Mesodermal cell (in vitro differentiated cells): ENCODE results near the gene CARS1.

ENCODE experiments used
- H3K27ac ChIP-seq: 2 replicates; pipeline ENCODE4 v1.7.0; 2013; ENCODE audit warnings: mild to moderate bottlenecking, low read depth, low read length, moderate library complexity; ENCODE audit not compliant: severe bottlenecking
- H3K36me3 ChIP-seq: 2 replicates; pipeline ENCODE4 v1.7.1; 2013; ENCODE audit warnings: mild to moderate bottlenecking, low read length, moderate library complexity; ENCODE audit not compliant: control insufficient read depth, insufficient read depth
- H3K4me1 ChIP-seq: one replicate; pipeline ENCODE4 v1.7.1; 2013; ENCODE audit warnings: mild to moderate bottlenecking, low read length; ENCODE audit not compliant: insufficient read depth, control insufficient read depth, poor library complexity, severe bottlenecking
- H3K4me3 ChIP-seq: 2 replicates; pipeline ENCODE4 v1.7.0; 2013; ENCODE audit warnings: low read length, control low read depth, mild to moderate bottlenecking; ENCODE audit not compliant: insufficient read depth, poor library complexity, severe bottlenecking; ENCODE audit errors: extremely low read depth
- H3K9me3 ChIP-seq: 2 replicates; pipeline ENCODE4 v1.7.1; 2013; ENCODE audit warnings: mild to moderate bottlenecking, low read length, moderate library complexity; ENCODE audit not compliant: control insufficient read depth
- WGBS, 2 experiments: methylation state at CpG; one replicate each; pipeline ENCODE4 v1.1.5; 2013; ENCODE audit warnings: missing lambda C conversion rate in 2 of 2; ENCODE audit not compliant: insufficient coverage in 2 of 2; 5-methylcytosine and 5-hydroxymethylcytosine counted together

Gene CARS1

GRCh38 chr11:2987881-2988861, 69.1 kb downstream of the CARS1 start:
- Histone ChIP-seq H3K9me3 (no peaks in the 10 kb centered on the region), H3K27ac (no peak overlapping the region), H3K4me3 (no peak overlapping the region), H3K4me1 (peaks cover 18% of the 10 kb centered on the region), H3K36me3 (peaks cover 46% of the 10 kb centered on the region)
- 97% methylated on average over 8 to 10 of the region's 11 CpGs for WGBS, 2 experiments

GRCh38 chr11:2983908-2984307, 73.3 kb downstream of the CARS1 start:
- Histone ChIP-seq H3K4me3 (no peak overlapping the region), H3K4me1 (peaks cover 8% of the 10 kb centered on the region), H3K36me3 (peaks cover 54% of the 10 kb centered on the region), H3K9me3 (no peaks in the 10 kb centered on the region), H3K27ac (no peak overlapping the region)
- WGBS, 2 experiments: 100% methylated on average over 1 of the region's 4 CpGs

- Histone ChIP-seq H3K4me3 (no peak overlapping the region), H3K4me1 (no peaks in the 10 kb centered on the region), H3K27ac (no peak overlapping the region), H3K9me3 (no peaks in the 10 kb centered on the region), H3K36me3 (peaks cover 56% of the 10 kb centered on the region)
- 80% methylated on average over 1 of the region's 2 CpGs; no CpG with 5 or more reads in 1 of the 2 experiments for WGBS, 2 experiments
Measured at GRCh38 chr11:2982214-2982613, 75.0 kb downstream of the CARS1 start.

- H3K36me3 ChIP-seq: peaks cover 56% of the 10 kb centered on the region
- H3K4me3 ChIP-seq: no peak overlapping the region
- 94 to 100% methylated on average over 3 to 4 of the region's 8 CpGs for WGBS, 2 experiments
- H3K27ac ChIP-seq: no peak overlapping the region
- no peaks in the 10 kb centered on the region for H3K9me3 ChIP-seq
- H3K4me1 ChIP-seq: no peaks in the 10 kb centered on the region
Measured at GRCh38 chr11:2981130-2981529, 76.1 kb downstream of the CARS1 start.

- H3K36me3 ChIP-seq: peaks cover 59% of the 10 kb centered on the region
- H3K9me3 ChIP-seq: no peaks in the 10 kb centered on the region
- 100% methylated on average over 1 of the region's 6 CpGs for WGBS, 2 experiments
- no peak overlapping the region for H3K27ac ChIP-seq
- no peaks in the 10 kb centered on the region for H3K4me1 ChIP-seq
- H3K4me3 ChIP-seq: no peak overlapping the region
Measured at GRCh38 chr11:2980168-2980840, 76.9 kb downstream of the CARS1 start.

- WGBS, 2 experiments: 92 to 100% methylated on average over 5 of the region's 7 CpGs
- H3K4me3 ChIP-seq: no peak overlapping the region
- peaks cover 75% of the 10 kb centered on the region for H3K36me3 ChIP-seq
- no peaks in the 10 kb centered on the region for H3K4me1 ChIP-seq
- no peaks in the 10 kb centered on the region for H3K9me3 ChIP-seq
- no peak overlapping the region for H3K27ac ChIP-seq
Measured at GRCh38 chr11:2977113-2977512, 80.1 kb downstream of the CARS1 start.

- H3K27ac ChIP-seq: no peak overlapping the region
- 93 to 95% methylated on average over 4 to 6 of the region's 6 CpGs for WGBS, 2 experiments
- peaks cover 82% of the 10 kb centered on the region for H3K36me3 ChIP-seq
- H3K4me3 ChIP-seq: no peak overlapping the region
- no peaks in the 10 kb centered on the region for H3K4me1 ChIP-seq
- H3K9me3 ChIP-seq: no peaks in the 10 kb centered on the region
Measured at GRCh38 chr11:2976294-2977063, 80.7 kb downstream of the CARS1 start.

- H3K4me1 ChIP-seq: no peaks in the 10 kb centered on the region
- WGBS, 2 experiments: 83 to 96% methylated on average over 2 to 4 of the region's 4 CpGs
- H3K36me3 ChIP-seq: peaks cover 91% of the 10 kb centered on the region
Measured at GRCh38 chr11:2975594-2975993, 81.6 kb downstream of the CARS1 start.

GRCh38 chr11:2974272-2974671, 83.0 kb downstream of the CARS1 start:
- no peaks in the 10 kb centered on the region for H3K9me3 ChIP-seq
- peaks cover 100% of the 10 kb centered on the region for H3K36me3 ChIP-seq
- H3K27ac ChIP-seq: no peak overlapping the region
- no peak overlapping the region for H3K4me3 ChIP-seq
- 82 to 97% methylated on average over 1 to 3 of the region's 3 CpGs for whole genome bisulfite sequencing, 2 experiments
- no peaks in the 10 kb centered on the region for H3K4me1 ChIP-seq

More at GRCh38 chr11:2975594-2975993, 81.6 kb downstream of the CARS1 start:
- H3K27ac ChIP-seq: no peak overlapping the region
- no peaks in the 10 kb centered on the region for H3K9me3 ChIP-seq
- no peak overlapping the region for H3K4me3 ChIP-seq

GRCh38 chr11:2968341-2968900, 88.8 kb downstream of the CARS1 start:
- Histone ChIP-seq H3K36me3 (peaks cover 99% of the 10 kb centered on the region), H3K4me1 (no peaks in the 10 kb centered on the region), H3K9me3 (no peaks in the 10 kb centered on the region), H3K4me3 (no peak overlapping the region), H3K27ac (no peak overlapping the region)
- WGBS, 2 experiments: 79 to 96% methylated on average over 2 to 6 of the region's 6 CpGs
